Esophagus muscularis mucosa (tissue), 3 donors: Measurements from ENCODE around the gene VAPA.

Experiments
- POLR2A ChIP-seq: fragments of 450-650 bp; IDR thresholded peaks from one replicate; pipeline ENCODE4 v1.6.1; 2017; ENCODE audit warnings: antibody characterized with exemption, moderate library complexity, mild to moderate bottlenecking, low read depth
- TF ChIP-seq, protein P1 (sequence below), 3 experiments: fragments of 200-600 bp in 2 of 3; fragments of 450-650 bp in 1 of 3; sonication (generic) in 2 of 3; IDR thresholded peaks; one replicate each; pipeline ENCODE4 v1.5.1; 2017 to 2019; ENCODE audit warnings: antibody characterized with exemption in 3 of 3, mild to moderate bottlenecking in 2 of 3, moderate library complexity in 1 of 3

DNA sequence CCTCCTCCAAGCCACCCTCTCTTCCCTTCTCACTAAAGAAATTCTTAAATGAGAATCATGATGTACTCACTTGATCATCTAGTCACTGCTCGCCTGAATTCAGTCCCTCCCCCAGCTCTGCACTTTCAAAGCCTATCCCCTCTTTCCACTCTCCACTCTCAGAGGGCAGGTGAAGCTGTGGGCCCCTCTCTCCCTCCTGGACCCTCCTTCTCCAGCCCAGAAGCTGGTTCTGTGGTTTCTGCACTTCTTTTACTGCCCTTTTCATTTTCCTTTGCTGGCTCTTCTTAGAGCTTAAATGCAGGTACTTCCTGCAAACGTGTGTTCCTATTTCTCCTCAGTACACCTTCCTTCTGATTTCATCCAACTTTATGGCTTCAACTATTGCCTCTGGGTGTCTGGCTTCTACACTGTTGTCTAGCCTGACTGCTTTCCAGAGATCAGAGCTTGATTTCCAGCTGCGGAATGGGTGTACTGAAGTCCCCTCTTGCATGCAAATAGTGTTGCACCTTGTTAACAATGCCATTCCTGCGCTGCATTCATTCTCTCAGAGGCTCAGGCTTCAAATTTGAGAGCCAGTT, 43.3 kb upstream of the VAPA start:
- TF ChIP-seq, protein P1, sequence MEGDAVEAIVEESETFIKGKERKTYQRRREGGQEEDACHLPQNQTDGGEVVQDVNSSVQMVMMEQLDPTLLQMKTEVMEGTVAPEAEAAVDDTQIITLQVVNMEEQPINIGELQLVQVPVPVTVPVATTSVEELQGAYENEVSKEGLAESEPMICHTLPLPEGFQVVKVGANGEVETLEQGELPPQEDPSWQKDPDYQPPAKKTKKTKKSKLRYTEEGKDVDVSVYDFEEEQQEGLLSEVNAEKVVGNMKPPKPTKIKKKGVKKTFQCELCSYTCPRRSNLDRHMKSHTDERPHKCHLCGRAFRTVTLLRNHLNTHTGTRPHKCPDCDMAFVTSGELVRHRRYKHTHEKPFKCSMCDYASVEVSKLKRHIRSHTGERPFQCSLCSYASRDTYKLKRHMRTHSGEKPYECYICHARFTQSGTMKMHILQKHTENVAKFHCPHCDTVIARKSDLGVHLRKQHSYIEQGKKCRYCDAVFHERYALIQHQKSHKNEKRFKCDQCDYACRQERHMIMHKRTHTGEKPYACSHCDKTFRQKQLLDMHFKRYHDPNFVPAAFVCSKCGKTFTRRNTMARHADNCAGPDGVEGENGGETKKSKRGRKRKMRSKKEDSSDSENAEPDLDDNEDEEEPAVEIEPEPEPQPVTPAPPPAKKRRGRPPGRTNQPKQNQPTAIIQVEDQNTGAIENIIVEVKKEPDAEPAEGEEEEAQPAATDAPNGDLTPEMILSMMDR (IDR thresholded peaks at IDR 0.05) = no peak
- no peak for TF ChIP-seq POLR2A
